Measurements from ENCODE around the gene PARD6B. TPM values are rescaled to one million over a fixed set of nuclear protein-coding genes. Genes with fewer than 3 reads are reported as not detected.
A peak's percentile ranks its signal among the peaks of the same experiment; 100 is the strongest.

PARD6B gene
- total and polyA plus RNA-seq, 2 donors (not counting 1 experiment from before 2014, with no cell fraction given) = 0.91 to 6.0 TPM

- H3K27me3 ChIP-seq (replicated peaks in 1 of 4; ENCODE audit: control extremely low read depth in 1 of 4, control insufficient read depth in 3 of 4, insufficient read depth in 4 of 4, low read length in 3 of 4) = no peaks in the 10 kb centered on the region
- peak overlapping the region; percentile 95 for H2AFZ ChIP-seq (ENCODE audit: insufficient read depth, low read depth, low read length, poor library complexity, severe bottlenecking)
- DNase-seq = no peak
- intact Hi-C loops (cut with micrococcal nuclease) = loop anchor here (1.0 to 5.0 kb wide), 3 partner anchors 139 to 612 kb away; no protein-coding TSS in a partner anchor
- peak overlapping the region; percentile 86 for H3K27ac Mint-ChIP-seq
- no peak overlapping the region for H3K4me3 ChIP-seq (ENCODE audit: control extremely low read depth in 1 of 5, extremely low read depth in 1 of 5, insufficient read depth in 1 of 5, low read depth in 2 of 5, low read length in 4 of 5)
- WGBS (ENCODE audit: insufficient coverage) = 50% methylated on average over 4 of the region's 11 CpGs
- peaks cover 17% of the 10 kb centered on the region for H3K4me1 Mint-ChIP-seq
- no peak for TF ChIP-seq EZH2 (IDR thresholded peaks at IDR 0.05; ENCODE audit: borderline replicate concordance, insufficient read depth, low read depth, low read length, poor library complexity, severe bottlenecking)
- no peak for TF ChIP-seq CTCF (IDR thresholded peaks at IDR 0.05)
- no peak overlapping the region for H3K4me3 Mint-ChIP-seq
- no peaks in the 10 kb centered on the region for H3K27me3 Mint-ChIP-seq
- H3K9me3 Mint-ChIP-seq (ENCODE audit: insufficient read depth) = no peaks in the 10 kb centered on the region
- POLR2A ChIA-PET = interaction anchor here (0.7 to 6.0 kb wide), 9 partner anchors 20 to 168 kb away, joined by 3 to 123 read pairs (median 4); partner anchors contain the start of genes ADNP, DPM1 and MOCS3
- H3K4me1 ChIP-seq (ENCODE audit: control insufficient read depth in 2 of 2, insufficient read depth in 2 of 2, low read length in 2 of 2) = peaks cover 14 to 23% of the 10 kb centered on the region in 2 donors
- CTCF ChIA-PET = interaction anchor here (0.6 to 11.8 kb wide), 20 partner anchors 11 to 806 kb away, joined by 3 to 390 read pairs (median 5); partner anchors contain the start of genes ADNP, DPM1 and MOCS3
- H4K20me1 ChIP-seq (ENCODE audit: control insufficient read depth, insufficient read depth, low read length, poor library complexity, severe bottlenecking) = no peaks in the 10 kb centered on the region
- no peaks in the 10 kb centered on the region for H3K9me3 ChIP-seq (ENCODE audit: control extremely low read depth in 1 of 3, control insufficient read depth in 2 of 3, insufficient read depth in 1 of 3, low read length in 2 of 3)
- H3K4me2 ChIP-seq (replicated peaks; ENCODE audit: low read depth, low read length, poor library complexity, severe bottlenecking) = peak overlapping the region; percentile 75
- H3K79me2 ChIP-seq (ENCODE audit: control insufficient read depth, insufficient read depth, low read length) = peaks cover 5% of the 10 kb centered on the region
- ATAC-seq (ENCODE audit: low read depth) = no peak
- peak overlapping the region; percentile 81 to 92 for H3K27ac ChIP-seq (ENCODE audit: low read length in 2 of 2)
- H3K36me3 ChIP-seq (replicated peaks in 1 of 2; ENCODE audit: control extremely low read depth in 1 of 2, control insufficient read depth in 1 of 2, extremely low read depth in 1 of 2, insufficient read depth in 2 of 2, low read length in 1 of 2) = no peaks in the 10 kb centered on the region
- no peak overlapping the region for H3K9ac ChIP-seq (ENCODE audit: low read length)
These were observed 58.7 kb downstream of the PARD6B start for GRCh38 chr20:50789968-50790650.
